GM18507 (cell line): ENCODE measurements around the gene SSH3.

Experiments used
- DNase-seq: peaks from one replicate; pipeline ENCODE4 v3.0.0; 2011; ENCODE audit warnings: low read depth; ENCODE audit not compliant: insufficient read length; ENCODE audit errors: extremely low spot score
- FAIRE-seq: peaks from 2 replicates; lab custom pipeline; 2011; peaks lifted over from hg19 to GRCh38; lab: Jason Lieb, UNC

SSH3 gene

DNA sequence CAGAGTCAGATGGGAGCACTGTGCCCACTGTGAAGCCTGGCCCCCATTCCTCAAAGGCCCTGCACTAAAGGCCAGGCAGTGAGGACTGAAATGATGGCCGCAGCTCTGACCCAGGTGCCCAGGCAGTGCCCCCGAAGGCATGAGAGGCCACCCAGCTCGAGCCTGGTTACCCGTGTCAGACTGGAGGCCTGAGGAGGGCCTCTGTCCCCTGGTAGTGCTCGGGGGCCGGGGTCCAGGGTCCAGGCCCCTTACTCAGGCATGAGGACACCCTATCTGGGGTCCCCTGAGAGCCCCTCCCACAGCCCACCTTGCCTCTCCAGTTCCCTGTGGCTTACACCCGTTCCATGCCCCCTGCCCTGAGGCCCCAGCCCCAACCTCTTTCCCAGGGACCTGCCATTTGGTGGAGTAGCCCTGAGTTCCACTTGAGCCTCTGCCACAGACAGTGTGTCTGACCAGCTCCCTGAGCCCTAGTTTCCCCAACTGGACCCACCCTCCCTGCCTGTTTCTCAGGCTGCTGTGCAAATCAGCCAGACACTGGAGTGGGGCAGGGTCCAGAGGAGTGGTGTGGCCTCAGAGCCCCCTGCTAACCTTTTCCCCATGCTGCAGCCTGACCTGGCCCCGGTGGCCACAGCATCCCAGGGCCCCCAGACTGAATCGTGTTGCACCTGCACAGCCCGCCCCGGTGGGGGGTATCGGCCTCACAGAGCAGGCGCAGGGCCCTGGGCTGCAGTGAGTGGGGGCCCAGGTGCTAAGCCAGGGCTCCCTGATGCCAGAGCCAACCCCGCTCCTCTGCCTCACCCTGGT, 25.0 kb upstream of the SSH3 start:
- FAIRE-seq (no peak), DNase-seq (no peak)

DNA sequence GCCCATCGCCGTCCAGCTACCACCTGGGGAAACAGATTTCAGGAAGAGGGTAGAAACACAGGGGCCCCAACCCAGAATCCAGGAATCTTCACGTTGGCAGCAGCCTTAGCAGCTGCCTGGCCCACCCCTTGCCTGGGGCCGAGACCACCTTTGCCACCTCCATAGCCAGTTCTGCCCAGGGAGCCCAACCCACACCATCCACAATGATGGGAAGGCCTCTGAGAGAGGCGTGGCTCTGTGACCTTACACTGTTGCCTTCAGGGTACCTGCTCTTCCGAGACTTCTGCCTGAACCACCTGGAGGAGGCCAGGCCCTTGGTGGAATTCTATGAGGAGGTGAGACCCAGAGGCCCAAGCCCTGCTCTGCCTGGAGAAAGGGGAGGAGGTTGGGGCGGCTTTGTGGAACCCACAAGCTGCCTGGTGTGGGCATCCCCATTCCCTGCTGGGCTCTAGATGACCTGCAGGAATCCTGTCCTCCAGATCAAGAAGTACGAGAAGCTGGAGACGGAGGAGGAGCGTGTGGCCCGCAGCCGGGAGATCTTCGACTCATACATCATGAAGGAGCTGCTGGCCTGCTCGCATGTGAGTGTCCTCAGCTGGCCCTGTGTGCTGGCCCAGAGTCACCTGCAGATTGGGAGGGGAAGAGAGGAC, 24.3 kb upstream of the SSH3 start:
- FAIRE-seq, result no peak

DNA sequence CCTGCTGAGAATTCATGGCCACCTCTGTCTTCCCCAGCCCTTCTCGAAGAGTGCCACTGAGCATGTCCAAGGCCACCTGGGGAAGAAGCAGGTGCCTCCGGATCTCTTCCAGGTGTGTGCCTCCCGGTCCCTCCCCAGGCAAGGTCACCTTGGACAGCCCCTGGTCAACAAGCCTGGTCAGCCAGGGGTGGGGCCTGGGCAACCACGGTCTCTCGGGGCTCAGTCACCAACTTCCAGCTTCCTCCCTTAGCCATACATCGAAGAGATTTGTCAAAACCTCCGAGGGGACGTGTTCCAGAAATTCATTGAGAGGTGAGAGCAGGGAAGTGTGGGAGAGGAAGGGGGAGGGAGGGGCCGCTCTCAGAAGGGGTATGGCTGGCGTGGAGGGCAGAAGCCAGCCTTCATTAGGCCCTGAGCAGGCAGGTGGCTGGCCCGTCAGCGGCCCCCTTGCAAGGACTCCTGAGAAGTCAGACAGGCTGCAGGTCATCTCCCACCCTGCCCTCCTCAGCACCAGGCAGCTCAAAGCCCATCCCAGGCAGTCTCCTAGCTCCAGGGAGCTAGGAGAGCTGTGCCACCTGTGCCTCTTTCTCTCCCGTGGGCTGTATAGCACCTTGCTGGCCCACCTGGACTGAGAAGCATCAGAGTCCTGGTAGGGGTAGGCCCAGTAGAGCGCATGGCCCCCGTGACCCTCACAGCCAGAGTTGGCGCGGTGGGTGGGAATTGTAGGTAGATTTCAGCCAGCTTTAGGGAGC, 23.6 kb upstream of the SSH3 start:
- no peak for FAIRE-seq
- no peak for DNase-seq

More for the DNA sequence above, 24.3 kb upstream of the SSH3 start:
- no peak for DNase-seq

DNA sequence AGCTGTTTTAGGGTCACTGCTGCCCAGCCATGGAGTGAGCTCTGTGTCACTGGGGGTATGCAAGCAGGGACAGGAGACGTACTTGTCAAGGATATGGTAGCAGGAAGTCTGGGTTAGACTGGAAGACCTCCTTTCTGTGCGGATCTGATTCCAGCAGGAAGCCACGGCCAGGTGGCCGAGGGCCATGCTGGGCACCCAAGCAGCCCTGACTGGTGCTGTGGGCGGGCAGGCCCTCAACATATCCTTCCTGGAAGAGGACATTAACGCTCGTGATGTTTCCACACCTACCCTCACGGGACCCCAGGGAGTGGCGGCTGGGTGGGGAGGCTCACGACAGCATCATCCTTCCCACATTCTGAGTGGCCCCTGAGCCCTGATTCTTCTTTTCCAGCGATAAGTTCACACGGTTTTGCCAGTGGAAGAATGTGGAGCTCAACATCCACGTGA, 23.0 kb upstream of the SSH3 start:
- no peak for FAIRE-seq

DNA sequence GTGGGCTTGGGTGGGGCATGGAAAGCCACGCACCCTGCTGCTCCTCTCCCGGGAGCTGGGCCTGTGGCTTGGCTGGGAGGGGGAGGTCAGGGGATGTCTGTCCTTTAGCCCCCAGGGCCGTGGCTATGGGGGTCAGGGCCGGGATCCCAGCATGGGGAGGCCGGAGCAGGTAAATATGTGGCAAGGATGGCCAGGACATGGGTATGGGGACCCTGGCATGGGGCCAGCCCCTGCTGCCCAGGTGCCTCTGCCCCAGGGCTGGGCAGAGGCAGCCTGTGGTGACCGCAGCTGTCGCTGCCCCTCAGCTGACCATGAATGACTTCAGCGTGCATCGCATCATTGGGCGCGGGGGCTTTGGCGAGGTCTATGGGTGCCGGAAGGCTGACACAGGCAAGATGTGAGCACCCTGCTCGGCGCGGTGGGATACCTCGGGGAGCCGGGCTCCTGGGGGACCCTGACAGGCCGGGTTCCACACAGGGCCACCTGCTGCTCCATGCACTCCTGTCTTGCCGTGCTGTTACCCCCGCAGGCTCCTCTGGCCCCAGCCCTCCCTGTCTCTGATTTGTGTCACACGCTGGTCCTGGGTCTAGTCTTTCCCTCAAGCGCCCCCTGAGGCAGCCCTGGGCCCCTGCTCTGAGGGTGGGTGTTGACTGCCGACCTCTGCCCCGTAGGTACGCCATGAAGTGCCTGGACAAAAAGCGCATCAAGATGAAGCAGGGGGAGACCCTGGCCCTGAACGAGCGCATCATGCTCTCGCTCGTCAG, 22.4 kb upstream of the SSH3 start:
- DNase-seq, result no peak
- no peak for FAIRE-seq

More for the DNA sequence above, 23.0 kb upstream of the SSH3 start:
- no peak for DNase-seq

DNA sequence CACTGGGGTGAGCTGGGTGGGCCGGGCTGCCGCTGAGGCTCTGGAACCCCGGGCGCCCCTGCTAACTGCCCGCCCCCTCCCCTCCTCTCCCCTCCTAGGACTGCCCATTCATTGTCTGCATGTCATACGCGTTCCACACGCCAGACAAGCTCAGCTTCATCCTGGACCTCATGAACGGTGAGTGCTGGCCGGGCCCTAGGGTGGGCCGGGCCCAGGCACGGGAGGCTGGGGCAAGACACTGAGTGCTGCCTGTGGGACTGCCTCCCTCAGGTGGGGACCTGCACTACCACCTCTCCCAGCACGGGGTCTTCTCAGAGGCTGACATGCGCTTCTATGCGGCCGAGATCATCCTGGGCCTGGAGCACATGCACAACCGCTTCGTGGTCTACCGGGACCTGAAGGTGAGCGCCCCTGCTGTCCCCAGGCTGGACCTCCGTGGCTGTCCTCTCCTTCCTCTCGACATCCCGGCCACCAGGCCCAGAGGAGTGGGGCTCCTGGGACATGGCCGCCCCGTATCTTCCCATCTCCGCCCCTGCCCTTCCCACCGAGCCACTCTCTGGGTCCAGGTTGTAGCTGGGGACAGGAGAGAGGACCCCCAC, 21.7 kb upstream of the SSH3 start:
- FAIRE-seq (no peak), DNase-seq (no peak)

DNA sequence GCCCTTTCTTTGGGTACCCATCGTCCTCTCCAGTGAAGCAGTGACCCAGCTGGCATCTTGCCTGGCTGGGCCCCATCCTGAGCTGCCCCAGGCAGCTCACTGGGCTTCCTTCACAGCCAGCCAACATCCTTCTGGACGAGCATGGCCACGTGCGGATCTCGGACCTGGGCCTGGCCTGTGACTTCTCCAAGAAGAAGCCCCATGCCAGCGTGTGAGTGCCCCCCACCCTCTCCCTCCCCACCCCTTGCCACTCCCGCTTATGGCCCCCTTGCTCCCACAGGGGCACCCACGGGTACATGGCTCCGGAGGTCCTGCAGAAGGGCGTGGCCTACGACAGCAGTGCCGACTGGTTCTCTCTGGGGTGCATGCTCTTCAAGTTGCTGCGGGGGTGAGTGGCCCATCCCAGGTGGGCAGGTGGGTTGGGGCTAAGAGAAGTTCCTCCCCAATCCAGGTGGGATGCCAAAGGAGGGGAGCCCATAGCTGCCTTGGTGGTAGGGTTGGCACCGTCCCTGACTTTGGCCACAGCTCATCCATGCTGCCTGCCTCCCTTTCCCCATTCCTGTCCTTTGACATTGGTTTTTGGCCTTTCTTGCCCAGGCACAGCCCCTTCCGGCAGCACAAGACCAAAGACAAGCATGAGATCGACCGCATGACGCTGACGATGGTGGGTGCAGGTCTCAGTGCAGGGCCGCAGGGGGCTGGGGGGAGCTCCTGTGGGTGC, 21.0 kb upstream of the SSH3 start:
- DNase-seq (no peak), FAIRE-seq (no peak)

DNA sequence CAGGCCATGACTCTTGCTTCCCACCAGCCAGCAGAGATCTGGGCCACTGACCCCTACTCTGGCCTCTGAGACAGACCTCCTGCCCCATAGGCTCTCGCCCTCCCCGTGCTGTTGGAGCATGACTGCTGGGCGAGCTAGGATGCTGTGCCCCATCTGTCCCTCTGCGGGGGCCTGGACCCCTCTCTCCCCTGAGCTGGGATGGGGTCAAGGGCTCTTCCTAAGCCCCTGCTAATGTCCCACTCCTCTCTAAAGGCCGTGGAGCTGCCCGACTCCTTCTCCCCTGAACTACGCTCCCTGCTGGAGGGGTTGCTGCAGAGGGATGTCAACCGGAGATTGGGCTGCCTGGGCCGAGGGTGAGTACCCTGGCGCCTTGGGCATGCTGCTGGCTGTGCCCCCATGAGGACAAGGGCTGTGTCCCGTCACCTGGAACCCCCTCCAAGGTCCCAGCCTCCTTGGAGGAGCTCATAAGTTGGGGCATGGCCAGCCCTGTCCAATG, 20.4 kb upstream of the SSH3 start:
- FAIRE-seq, result no peak
- DNase-seq, result no peak

DNA sequence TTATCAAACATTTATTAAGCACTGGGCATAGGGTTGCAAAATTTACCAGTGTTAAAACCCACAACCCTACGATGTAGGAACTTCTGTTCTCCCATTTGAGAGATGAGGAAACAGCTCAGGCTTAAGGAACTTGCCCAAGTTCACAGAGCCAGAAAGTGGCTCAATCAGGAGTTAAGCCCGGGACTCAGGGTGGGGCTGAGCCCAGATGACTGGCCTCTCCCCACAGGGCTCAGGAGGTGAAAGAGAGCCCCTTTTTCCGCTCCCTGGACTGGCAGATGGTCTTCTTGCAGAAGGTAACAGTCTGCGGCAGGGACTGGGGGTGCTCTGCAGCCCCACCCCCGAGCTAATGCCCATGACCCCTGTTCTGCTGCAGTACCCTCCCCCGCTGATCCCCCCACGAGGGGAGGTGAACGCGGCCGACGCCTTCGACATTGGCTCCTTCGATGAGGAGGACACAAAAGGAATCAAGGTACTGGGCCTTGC, 19.8 kb upstream of the SSH3 start:
- FAIRE-seq (no peak), DNase-seq (no peak)

DNA sequence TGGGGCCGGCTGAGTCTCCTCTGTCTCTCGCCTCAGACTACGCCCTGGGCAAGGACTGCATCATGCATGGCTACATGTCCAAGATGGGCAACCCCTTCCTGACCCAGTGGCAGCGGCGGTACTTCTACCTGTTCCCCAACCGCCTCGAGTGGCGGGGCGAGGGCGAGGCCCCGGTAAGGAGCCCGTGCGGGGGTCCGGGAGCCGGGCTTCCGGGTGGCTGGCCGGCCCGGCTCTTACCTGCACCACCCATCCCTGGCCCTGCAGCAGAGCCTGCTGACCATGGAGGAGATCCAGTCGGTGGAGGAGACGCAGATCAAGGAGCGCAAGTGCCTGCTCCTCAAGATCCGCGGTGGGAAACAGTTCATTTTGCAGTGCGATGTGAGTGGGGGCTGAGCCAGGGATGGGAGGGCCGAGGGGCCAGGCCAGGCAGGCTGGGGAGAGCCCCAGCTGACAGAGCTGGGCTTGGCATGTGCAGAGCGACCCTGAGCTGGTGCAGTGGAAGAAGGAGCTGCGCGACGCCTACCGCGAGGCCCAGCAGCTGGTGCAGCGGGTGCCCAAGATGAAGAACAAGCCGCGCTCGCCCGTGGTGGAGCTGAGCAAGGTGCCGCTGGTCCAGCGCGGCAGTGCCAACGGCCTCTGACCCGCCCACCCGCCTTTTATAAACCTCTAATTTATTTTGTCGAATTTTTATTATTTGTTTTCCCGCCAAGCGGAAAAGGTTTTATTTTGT, 18.4 kb upstream of the SSH3 start:
- DNase-seq (no peak), FAIRE-seq (no peak)

DNA sequence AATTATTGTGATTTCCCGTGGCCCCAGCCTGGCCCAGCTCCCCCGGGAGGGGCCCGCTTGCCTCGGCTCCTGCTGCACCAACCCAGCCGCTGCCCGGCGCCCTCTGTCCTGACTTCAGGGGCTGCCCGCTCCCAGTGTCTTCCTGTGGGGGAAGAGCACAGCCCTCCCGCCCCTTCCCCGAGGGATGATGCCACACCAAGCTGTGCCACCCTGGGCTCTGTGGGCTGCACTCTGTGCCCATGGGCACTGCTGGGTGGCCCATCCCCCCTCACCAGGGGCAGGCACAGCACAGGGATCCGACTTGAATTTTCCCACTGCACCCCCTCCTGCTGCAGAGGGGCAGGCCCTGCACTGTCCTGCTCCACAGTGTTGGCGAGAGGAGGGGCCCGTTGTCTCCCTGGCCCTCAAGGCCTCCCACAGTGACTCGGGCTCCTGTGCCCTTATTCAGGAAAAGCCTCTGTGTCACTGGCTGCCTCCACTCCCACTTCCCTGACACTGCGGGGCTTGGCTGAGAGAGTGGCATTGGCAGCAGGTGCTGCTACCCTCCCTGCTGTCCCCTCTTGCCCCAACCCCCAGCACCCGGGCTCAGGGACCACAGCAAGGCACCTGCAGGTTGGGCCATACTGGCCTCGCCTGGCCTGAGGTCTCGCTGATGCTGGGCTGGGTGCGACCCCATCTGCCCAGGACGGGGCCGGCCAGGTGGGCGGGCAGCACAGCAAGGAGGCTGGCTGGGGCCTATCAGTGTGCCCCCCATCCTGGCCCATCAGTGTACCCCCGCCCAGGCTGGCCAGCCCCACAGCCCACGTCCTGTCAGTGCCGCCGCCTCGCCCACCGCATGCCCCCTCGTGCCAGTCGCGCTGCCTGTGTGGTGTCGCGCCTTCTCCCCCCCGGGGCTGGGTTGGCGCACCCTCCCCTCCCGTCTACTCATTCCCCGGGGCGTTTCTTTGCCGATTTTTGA, 17.5 kb upstream of the SSH3 start:
- FAIRE-seq (no peak), DNase-seq (no peak)

DNA sequence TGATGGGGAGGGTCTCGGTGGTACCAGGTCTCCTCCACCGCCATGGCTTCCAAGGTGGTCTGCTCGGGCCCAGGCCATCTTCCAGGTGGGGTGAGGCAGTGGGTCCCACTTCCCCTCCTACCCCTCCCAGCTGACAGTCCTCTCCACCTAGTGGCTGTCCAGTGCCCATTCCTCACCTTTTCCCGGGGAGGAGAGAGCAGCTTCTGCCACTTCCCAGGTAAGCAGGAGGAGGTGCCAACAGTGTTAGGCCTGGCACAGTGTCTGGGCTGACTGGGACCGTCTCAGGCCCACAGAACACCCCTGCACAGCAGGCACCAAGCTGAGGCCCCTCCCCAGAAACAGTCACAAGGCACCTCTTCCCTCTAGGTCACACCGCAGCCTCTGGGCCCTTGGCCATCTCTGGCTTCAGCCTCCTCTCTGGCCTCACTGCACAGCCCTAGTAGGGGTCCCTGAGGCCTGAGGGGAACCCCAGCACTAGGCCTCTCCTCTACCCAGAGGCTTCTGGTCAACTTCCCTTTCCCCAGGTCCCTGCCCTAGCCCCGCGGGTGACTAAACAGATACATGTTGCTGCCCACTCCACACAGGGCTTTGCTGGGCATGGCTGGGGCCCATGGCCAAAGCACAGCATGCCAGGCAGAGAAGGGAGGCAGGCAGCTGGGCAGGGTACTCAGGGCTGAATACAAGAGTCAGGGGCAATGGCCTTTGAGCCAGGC, 16.6 kb upstream of the SSH3 start:
- FAIRE-seq, result no peak
- no peak for DNase-seq

DNA sequence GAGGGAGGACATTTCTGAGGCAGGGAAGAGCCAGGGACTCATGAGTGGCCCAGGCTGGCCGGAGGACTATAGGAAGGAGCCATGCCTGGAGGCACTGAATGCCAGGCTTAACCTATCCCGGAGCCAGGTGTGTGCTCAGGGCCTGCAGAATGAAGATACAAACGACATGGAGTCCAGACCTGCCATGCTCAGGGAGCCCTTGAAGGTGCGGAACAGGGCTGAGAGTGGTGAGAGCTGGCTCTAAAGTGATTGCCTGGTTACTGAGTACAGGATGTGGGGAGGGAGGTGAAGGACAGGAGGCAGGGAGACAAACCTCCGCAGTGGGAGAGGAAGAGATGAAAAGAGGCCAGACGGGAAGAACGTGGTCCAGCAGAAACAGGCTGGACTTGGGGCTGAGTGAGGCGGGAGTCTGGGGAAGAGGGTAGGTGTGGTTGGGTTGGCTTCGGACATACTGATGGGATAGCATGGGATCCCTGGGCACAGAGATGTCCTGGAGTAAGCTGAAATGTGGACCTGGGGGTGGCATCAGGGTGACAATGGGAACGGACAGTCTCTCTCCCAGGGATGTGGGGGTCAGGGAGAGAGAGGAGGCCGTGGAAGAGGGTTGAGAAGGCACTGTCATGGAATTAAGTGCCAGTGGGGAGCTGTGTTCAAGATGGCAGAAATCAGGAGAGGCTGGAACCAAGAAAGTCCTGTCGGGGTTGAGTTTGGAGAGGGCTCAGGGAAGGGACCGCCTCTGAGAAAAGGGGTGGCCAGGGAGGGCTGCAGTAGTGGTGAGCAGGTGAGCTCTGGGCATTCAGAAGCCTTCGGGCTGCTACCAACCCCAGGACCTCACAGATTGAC, 15.8 kb upstream of the SSH3 start:
- FAIRE-seq (no peak), DNase-seq (no peak)

DNA sequence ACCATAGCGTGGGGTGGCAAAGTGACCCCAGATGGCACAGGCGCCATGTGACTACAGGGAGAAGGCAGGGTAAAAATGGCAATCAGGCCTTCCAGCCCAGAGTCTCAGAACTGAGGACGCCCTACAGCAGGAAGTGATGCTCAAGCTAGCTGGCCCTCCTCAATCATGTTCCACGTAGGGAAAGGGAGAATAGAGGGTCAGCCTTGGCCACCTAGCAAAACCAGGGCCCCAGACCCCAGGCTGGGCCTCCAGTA, 15.2 kb upstream of the SSH3 start:
- FAIRE-seq (no peak), DNase-seq (no peak)

DNA sequence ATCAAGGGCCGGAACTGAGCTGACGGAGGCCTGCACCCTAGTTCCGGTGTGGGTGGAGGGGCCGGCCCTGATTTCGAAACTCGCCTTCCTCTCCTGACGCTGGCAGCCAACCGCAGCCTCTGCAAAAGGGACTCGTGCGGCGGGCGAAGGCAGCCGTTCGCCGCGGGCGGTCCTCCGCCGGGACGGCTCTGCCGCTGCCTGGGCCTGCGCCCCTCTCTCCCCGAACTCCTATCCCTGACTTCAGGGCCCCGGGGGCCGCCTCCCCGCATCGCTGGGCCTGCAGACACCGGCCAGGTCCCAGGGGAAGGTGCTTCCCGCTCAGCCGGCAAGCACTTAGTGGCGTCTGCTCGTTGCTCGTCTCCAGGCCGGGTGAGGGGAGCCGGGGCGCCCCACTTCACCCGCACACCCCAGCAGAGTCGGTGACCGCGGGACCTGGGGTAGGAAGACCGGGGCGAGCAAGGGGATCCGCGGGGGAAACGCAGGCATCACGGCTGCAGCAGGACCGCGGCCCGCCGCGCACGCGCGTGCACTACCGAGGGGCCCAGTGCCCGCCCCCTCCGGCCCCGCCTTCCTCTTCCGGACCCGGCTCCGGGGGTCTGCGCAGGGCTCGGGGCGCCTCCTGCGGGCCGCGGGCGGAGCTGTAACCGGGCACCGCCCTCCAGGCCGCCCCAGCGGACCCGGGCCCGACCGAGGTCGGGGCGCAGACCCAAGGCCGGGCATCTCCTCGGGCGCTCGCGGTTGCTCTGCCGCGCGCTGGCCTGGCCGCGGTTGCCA, 14.7 kb upstream of the SSH3 start:
- DNase-seq, result peak; percentile 74
- peak; percentile 95 for FAIRE-seq
